Body of pancreas (tissue), 4 donors: ENCODE measurements around the gene FOXR1. TPM values are rescaled to one million over a fixed set of nuclear protein-coding genes. Genes with fewer than 3 reads are reported as not detected.
A peak's percentile ranks its signal among the peaks of the same experiment; 100 is the strongest.
"Not testable (repeated sequence)": the region's sequence is repeated elsewhere in the genome, so short reads cannot be mapped to it uniquely, and the experiment has no call there.

Experiments
- ATAC-seq: fragments of 150-250 bp; one replicate; pipeline ENCODE4 v1.9.1; 2016
- DNase-seq, 4 donors: peaks; one replicate each; pipeline ENCODE4 v3.0.0-alpha.2; 2019
- H3K27ac ChIP-seq, 4 donors: fragments of 200-600 bp; sonication (generic); 1 replicate in 3 of 4; 2 replicates in 1 of 4; pipeline versions ENCODE4 v1.5.1 to v1.6.1; 2016 to 2019; ENCODE audit warnings: mild to moderate bottlenecking in 1 of 4, mixed read lengths in 1 of 4, moderate library complexity in 1 of 4
- H3K27me3 ChIP-seq, 2 donors: fragments of 200-600 bp; sonication (generic); one replicate each; pipeline ENCODE4 v1.6.0; 2016; ENCODE audit warnings: mild to moderate bottlenecking in 1 of 2
- H3K36me3 ChIP-seq, 2 donors: fragments of 200-600 bp; sonication (generic); replicated peaks in 1 of 2; 2 replicates each; pipeline ENCODE4 v1.5.1; 2016; ENCODE audit warnings: low read depth in 2 of 2; ENCODE audit not compliant: insufficient read depth in 1 of 2
- H3K4me1 ChIP-seq: fragments of 200-600 bp; sonication (generic); one replicate; pipeline ENCODE4 v1.6.0; 2016
- H3K4me3 ChIP-seq, 2 donors: fragments of 200-600 bp; sonication (generic); 1 replicate in 1 of 2; 2 replicates in 1 of 2; pipeline ENCODE4 v1.5.1; 2016 to 2019
- H3K9me3 ChIP-seq, 3 donors: fragments of 200-600 bp; sonication (generic); 1 replicate in 2 of 3; 2 replicates in 1 of 3; pipeline ENCODE4 v1.5.1; 2016
- CTCF ChIP-seq, 7 experiments: fragments of 450-650 bp in 4 of 7; fragments of 200-600 bp in 3 of 7; sonication (generic) in 3 of 7; IDR thresholded peaks; one replicate each; pipeline ENCODE4 v1.5.1; 2016 to 2019; ENCODE audit warnings: antibody characterized with exemption in 7 of 7
- POLR2A ChIP-seq, 3 donors: fragments of 450-650 bp; IDR thresholded peaks; one replicate each; pipeline ENCODE4 v1.6.1; 2016; ENCODE audit warnings: antibody characterized with exemption in 3 of 3, mild to moderate bottlenecking in 2 of 3
- WGBS, 2 donors: methylation state at CpG; one replicate each; pipeline ENCODE4 v1.1.5; 2017; 5-methylcytosine and 5-hydroxymethylcytosine counted together
- intact Hi-C: fragments of 100-400 bp; cut with DNase I; formaldehyde crosslinking; loops from one replicate; pipeline ENCODE4 v1.15.1; 2023
- total RNA-seq, 2 donors: library from RNA; depleted of rRNA; stranded (reverse); fragments of >200 nt; gene quantifications; one replicate each; pipeline ENCODE4 v1.1.0, GENCODE V29; 2016

Gene FOXR1
- total RNA-seq, 2 donors from 2014 or later, result not detected

- Histone ChIP-seq H3K4me1 (no peaks in the 10 kb centered on the region), H3K27me3 (no peaks in the 10 kb centered on the region), H3K9me3 (no peaks in the 10 kb centered on the region), H3K4me3 (no peak overlapping the region), H3K27ac (no peak overlapping the region), H3K36me3 (no peaks in the 10 kb centered on the region)
- ATAC-seq (no peak), DNase-seq (no peak)
- intact Hi-C loops, result no loop called here
- WGBS, 2 donors, result 84 to 85% methylated on average over 3 of the region's 3 CpGs
- TF ChIP-seq POLR2A (IDR thresholded peaks at IDR 0.05), result no peak
- no peak for TF ChIP-seq CTCF (IDR thresholded peaks at IDR 0.05)
Measured at GRCh38 chr11:118948000-118948399, 23.6 kb upstream of the FOXR1 start.

GRCh38 chr11:118953265-118953664, 18.3 kb upstream of the FOXR1 start:
- WGBS, 2 donors, result 55 to 56% methylated on average over 5 to 6 of the region's 6 CpGs
- Histone ChIP-seq H3K4me3 (no peak overlapping the region), H3K4me1 (no peaks in the 10 kb centered on the region), H3K36me3 (no peaks in the 10 kb centered on the region), H3K27me3 (no peaks in the 10 kb centered on the region), H3K27ac (no peak overlapping the region), H3K9me3 (no peaks in the 10 kb centered on the region)
- TF ChIP-seq CTCF (IDR thresholded peaks at IDR 0.05) (no peak), POLR2A (IDR thresholded peaks at IDR 0.05) (no peak)
- intact Hi-C loops, result no loop called here
- no peak for ATAC-seq
- no peak for DNase-seq

GRCh38 chr11:118953976-118954375, 17.6 kb upstream of the FOXR1 start:
- H3K36me3 ChIP-seq, H3K27me3 ChIP-seq, H3K27ac ChIP-seq, intact Hi-C loops, H3K4me3 ChIP-seq, H3K4me1 ChIP-seq, DNase-seq, H3K9me3 ChIP-seq, ATAC-seq: not testable (repeated sequence)
- WGBS, 2 donors, result 53% methylated on average over 5 to 6 of the region's 6 CpGs

GRCh38 chr11:118956094-118956846, 15.3 kb upstream of the FOXR1 start, which contains the start of gene UPK2:
UPK2 (plus strand) TSS chr11:118956298; CDS start chr11:118956351, 53 bp downstream.
- H3K27me3 ChIP-seq, result no peaks in the 10 kb centered on the region
- 3 to 20% methylated on average over 1 to 7 of the region's 7 CpGs for WGBS, 2 donors
- intact Hi-C loops, result loop anchor here (5.0 kb wide), 1 partner anchor 269 kb away; no protein-coding TSS in a partner anchor
- no peak within 1 kb of the TSS for H3K27ac ChIP-seq
- ATAC-seq (peak; percentile 98), DNase-seq (peak; percentile 90 to 94 (median 92))
- H3K36me3 ChIP-seq, result no peaks in the 10 kb centered on the region
- no peak within 1 kb of the TSS for H3K4me3 ChIP-seq
- TF ChIP-seq CTCF (IDR thresholded peaks at IDR 0.05) (peak; percentile 86 to 99 (median 98)), POLR2A (IDR thresholded peaks at IDR 0.05) (no peak)
- no peaks in the 10 kb centered on the region for H3K9me3 ChIP-seq
- H3K4me1 ChIP-seq, result no peaks in the 10 kb centered on the region

- no peak for TF ChIP-seq CTCF (IDR thresholded peaks at IDR 0.05)
- no peak for TF ChIP-seq POLR2A (IDR thresholded peaks at IDR 0.05)
- Histone ChIP-seq H3K36me3 (no peaks in the 10 kb centered on the region), H3K9me3 (no peaks in the 10 kb centered on the region), H3K4me3 (no peak overlapping the region), H3K27ac (no peak overlapping the region), H3K27me3 (no peaks in the 10 kb centered on the region), H3K4me1 (no peaks in the 10 kb centered on the region)
- 40 to 91% methylated on average over 3 to 14 of the region's 14 CpGs for WGBS, 2 donors
- intact Hi-C loops, result loop anchor here (5.0 kb wide), 1 partner anchor 270 kb away; no protein-coding TSS in a partner anchor
- ATAC-seq (no peak), DNase-seq (no peak)
Measured at GRCh38 chr11:118956847-118957469, 14.6 kb upstream of the FOXR1 start.
